H1 (cell line): ENCODE results near the gene ATP9B. TPM values are rescaled to one million over a fixed set of nuclear protein-coding genes. Genes with fewer than 3 reads are reported as not detected.

Experiments
- CTCF ChIA-PET: fragments of 300-600 bp; sonication (Branson Sonifier 250); formaldehyde crosslinking; loops from one replicate; lab custom pipeline; 2021; ENCODE audit not compliant: partially characterized antibody; lab: Charles Lee
- POLR2A ChIA-PET: fragments of 300-600 bp; sonication (Branson Sonifier 250); formaldehyde crosslinking; loops from one replicate; lab custom pipeline; 2021; ENCODE audit warnings: inconsistent platforms; ENCODE audit not compliant: partially characterized antibody; lab: Charles Lee
- DNase-seq, 2 experiments: peaks; one replicate each; pipeline versions ENCODE4 v3.0.0 to v3.0.0-alpha.2; 2010 to 2022; ENCODE audit warnings: low spot score in 2 of 2, low read depth in 1 of 2, mixed read lengths in 1 of 2
- FAIRE-seq: peaks from 2 replicates; lab custom pipeline; 2011; peaks lifted over from hg19 to GRCh38; lab: Jason Lieb, UNC
- H2AFZ ChIP-seq: 2 replicates; pipeline ENCODE4 v1.8.1; 2012; ENCODE audit warnings: low read length, inconsistent platforms
- H2AK5ac ChIP-seq: 2 replicates; pipeline ENCODE4 v1.6.1; 2013; ENCODE audit warnings: low read depth, low read length
- H2BK120ac ChIP-seq: replicated peaks from 2 replicates; pipeline ENCODE3; 2013; ENCODE audit warnings: low read depth, low read length, inconsistent platforms
- H2BK12ac ChIP-seq: 2 replicates; pipeline ENCODE4 v1.6.1; 2013; ENCODE audit warnings: low read depth, low read length
- H2BK15ac ChIP-seq: 2 replicates; pipeline ENCODE4 v1.6.1; 2013; ENCODE audit warnings: low read length
- H2BK20ac ChIP-seq: 2 replicates; pipeline ENCODE4 v1.6.1; 2013; ENCODE audit warnings: low read length
- H2BK5ac ChIP-seq: 2 replicates; pipeline ENCODE4 v1.6.1; 2013; ENCODE audit warnings: low read depth, low read length
- H3K14ac ChIP-seq: 2 replicates; pipeline ENCODE4 v1.6.1; 2013; ENCODE audit warnings: inconsistent platforms; ENCODE audit not compliant: insufficient read length
- H3K18ac ChIP-seq: 2 replicates; pipeline ENCODE4 v1.6.1; 2013; ENCODE audit warnings: low read length; ENCODE audit errors: extremely low read depth
- H3K23ac ChIP-seq: 2 replicates; pipeline ENCODE4 v1.6.1; 2013; ENCODE audit warnings: inconsistent platforms; ENCODE audit not compliant: insufficient read length
- H3K23me2 ChIP-seq: 2 replicates; pipeline ENCODE4 v1.6.1; 2013; ENCODE audit warnings: low read depth, low read length
- H3K27ac ChIP-seq: 2 replicates; pipeline ENCODE4 v1.6.1; 2011; ENCODE audit warnings: low read depth, low read length, inconsistent platforms
- H3K27me3 ChIP-seq, 4 experiments: replicated peaks in 1 of 4; 1 replicate in 1 of 4; 2 replicates in 3 of 4; pipeline versions ENCODE4 v1.6.1 to v1.8.1; 2011 to 2013; ENCODE audit warnings: low read length in 3 of 4, mild to moderate bottlenecking in 3 of 4, inconsistent platforms in 2 of 4, mixed read lengths in 2 of 4, moderate library complexity in 1 of 4; ENCODE audit not compliant: control insufficient read depth in 3 of 4, insufficient read depth in 3 of 4; ENCODE audit errors: extremely low read depth in 1 of 4
- H3K36me3 ChIP-seq, 4 experiments: 2 replicates each; pipeline versions ENCODE4 v1.6.1 to v1.8.1; 2011 to 2013; ENCODE audit warnings: mild to moderate bottlenecking in 4 of 4, low read length in 3 of 4, moderate library complexity in 2 of 4, control low read depth in 1 of 4, inconsistent platforms in 1 of 4; ENCODE audit not compliant: insufficient read depth in 4 of 4, control insufficient read depth in 2 of 4
- H3K4ac ChIP-seq: replicated peaks from 2 replicates; pipeline ENCODE3; 2013; ENCODE audit warnings: low read length, low read depth, mixed read lengths, inconsistent platforms; ENCODE audit not compliant: insufficient read length
- H3K4me1 ChIP-seq, 4 experiments: replicated peaks in 1 of 4; 1 replicate in 1 of 4; 2 replicates in 3 of 4; pipeline versions ENCODE4 v1.6.1 to v1.8.1; 2011 to 2013; ENCODE audit warnings: low read length in 3 of 4, inconsistent platforms in 2 of 4, mixed read lengths in 1 of 4; ENCODE audit not compliant: insufficient read depth in 4 of 4, control insufficient read depth in 3 of 4
- H3K4me2 ChIP-seq, 2 experiments: 2 replicates each; pipeline versions ENCODE4 v1.6.1 to v1.8.1; 2011 to 2013; ENCODE audit warnings: low read depth in 2 of 2, low read length in 2 of 2, control low read depth in 1 of 2, inconsistent platforms in 1 of 2, mild to moderate bottlenecking in 1 of 2; ENCODE audit not compliant: insufficient read depth in 1 of 2
- H3K4me3 ChIP-seq, 4 experiments: fragments of 200-600, 300-600 bp in 1 of 4; sonication (generic), shearing (Covaris generic), sonication (Bioruptor Twin) in 1 of 4; 2 replicates each; pipeline versions ENCODE4 v1.5.1 to v1.8.1; 2011 to 2016; ENCODE audit warnings: low read length in 4 of 4, low read depth in 3 of 4, control low read depth in 2 of 4, inconsistent platforms in 2 of 4, mild to moderate bottlenecking in 2 of 4, mixed read lengths in 1 of 4, moderate library complexity in 1 of 4; ENCODE audit not compliant: insufficient read depth in 2 of 4; ENCODE audit errors: extremely low read depth in 1 of 4
- H3K56ac ChIP-seq: replicated peaks from 2 replicates; pipeline ENCODE3; 2013; ENCODE audit warnings: low read depth, mild to moderate bottlenecking, mixed read lengths, low read length, inconsistent platforms; ENCODE audit not compliant: insufficient read length
- H3K79me1 ChIP-seq: 2 replicates; pipeline ENCODE4 v1.6.1; 2013; ENCODE audit warnings: low read depth, low read length, control low read depth
- H3K79me2 ChIP-seq, 2 experiments: 2 replicates each; pipeline versions ENCODE4 v1.6.1 to v1.8.1; 2012 to 2013; ENCODE audit warnings: low read length in 2 of 2, mild to moderate bottlenecking in 2 of 2, inconsistent platforms in 1 of 2; ENCODE audit not compliant: insufficient read depth in 2 of 2, control insufficient read depth in 1 of 2
- H3K9ac ChIP-seq, 4 experiments: replicated peaks in 1 of 4; 1 replicate in 1 of 4; 2 replicates in 3 of 4; pipeline versions ENCODE4 v1.6.1 to v1.8.1; 2011 to 2013; ENCODE audit warnings: low read depth in 3 of 4, low read length in 3 of 4, control low read depth in 2 of 4, mild to moderate bottlenecking in 2 of 4, moderate library complexity in 2 of 4, inconsistent platforms in 1 of 4; ENCODE audit errors: extremely low read depth in 1 of 4
- H3K9me3 ChIP-seq, 2 experiments: 2 replicates each; pipeline versions ENCODE4 v1.6.1 to v1.8.1; 2012 to 2013; ENCODE audit warnings: mild to moderate bottlenecking in 2 of 2, moderate library complexity in 2 of 2, control low read depth in 1 of 2, inconsistent platforms in 1 of 2, low read depth in 1 of 2, low read length in 1 of 2, mixed read lengths in 1 of 2; ENCODE audit not compliant: insufficient read depth in 2 of 2
- H4K20me1 ChIP-seq, 2 experiments: replicated peaks in 1 of 2; 2 replicates each; pipeline versions ENCODE3 to v1.8.1; 2011 to 2013; ENCODE audit warnings: inconsistent platforms in 2 of 2, low read length in 2 of 2, mild to moderate bottlenecking in 1 of 2; ENCODE audit not compliant: insufficient read depth in 2 of 2, control insufficient read depth in 1 of 2
- H4K5ac ChIP-seq: 2 replicates; pipeline ENCODE4 v1.6.1; 2013; ENCODE audit warnings: low read length, low read depth, mixed read lengths, inconsistent platforms; ENCODE audit not compliant: insufficient read length
- H4K8ac ChIP-seq: 2 replicates; pipeline ENCODE4 v1.8.0; 2013; ENCODE audit warnings: mild to moderate bottlenecking, moderate library complexity, low read length, inconsistent platforms; ENCODE audit not compliant: insufficient read depth; ENCODE audit errors: extremely low read depth
- H4K91ac ChIP-seq: replicated peaks from 2 replicates; pipeline ENCODE3; 2013; ENCODE audit warnings: low read length, mixed read lengths, inconsistent platforms; ENCODE audit not compliant: insufficient read length
- EZH2 ChIP-seq: fragments of 200-600 bp; sonication (generic); IDR thresholded peaks from 2 replicates; pipeline ENCODE4 v1.7.1; 2012; ENCODE audit warnings: low read depth, mild to moderate bottlenecking, moderate library complexity, low read length, inconsistent platforms; ENCODE audit not compliant: severe bottlenecking
- PHF8 ChIP-seq: fragments of 200-600 bp; sonication (generic); conservative IDR thresholded peaks from 2 replicates; pipeline ENCODE4 v1.7.1; 2012; ENCODE audit warnings: low read depth, mild to moderate bottlenecking, inconsistent platforms, low read length, moderate library complexity
- USF2 ChIP-seq: IDR thresholded peaks from 2 replicates; pipeline ENCODE4 v1.6.1; 2011; ENCODE audit warnings: low read length, improper control_type of control experiment
- WGBS, 2 experiments: shearing (Covaris generic) in 1 of 2; methylation state at CpG; one replicate each; pipeline versions ENCODE4 v1.1.6 to v1.1.7; 2013 to 2015; ENCODE audit warnings: low lambda C conversion rate in 2 of 2, mixed read lengths in 2 of 2, inconsistent platforms in 1 of 2, low coverage in 1 of 2, missing lambda C conversion rate in 1 of 2; ENCODE audit not compliant: insufficient replicate concordance in 2 of 2, insufficient coverage in 1 of 2, insufficient read length in 1 of 2; ENCODE audit errors: extremely low coverage in 1 of 2, missing lambda C conversion rate in 1 of 2; 5-methylcytosine and 5-hydroxymethylcytosine counted together
- polyA plus RNA-seq, 7 experiments: library from polyadenylated mRNA; depleted of rRNA in 3 of 7; stranded (reverse) in 5 of 7; unstranded in 2 of 7; fragments of >200 nt in 5 of 7; fragments of 200-250 nt in 2 of 7; gene quantifications; 1 replicate in 5 of 7; 2 replicates in 1 of 7; 4 replicates in 1 of 7; pipeline versions ENCODE4 v1.2.1 to v1.2.3, GENCODE V29; 2011 to 2013; ENCODE audit warnings: missing spikeins in 2 of 7, mixed read lengths in 2 of 7
- total RNA-seq: library from RNA; stranded (reverse); fragmentation: NEBNext Ultra II Directional; extraction: Animal tissue kit (Norgen Biotek cat#: 25700); gene quantifications from 2 replicates; pipeline ENCODE4 v1.2.1, GENCODE V29; 2021

Gene ATP9B
- total and polyA plus RNA-seq, 2 of the 8 experiments (the other 6 are each of a cell fraction or from before 2014, with no cell fraction given), result 15.1 to 21.7 TPM

GRCh38 chr18:79410171-79410641, 341.0 kb downstream of the ATP9B start:
- ChIA-PET POLR2A (no interaction called here), CTCF (interaction anchor here (0.9 kb wide), 1 partner anchor 31 kb away, joined by 3 read pairs; no protein-coding TSS in a partner anchor)
- Histone ChIP-seq H4K5ac (no peak overlapping the region), H3K4me1 (peaks cover 0 to 4% (median 0%) of the 10 kb centered on the region in 4 experiments; a peak in 2 of 7 replicates), H3K56ac (no peak overlapping the region), H2BK12ac (no peak overlapping the region), H3K27me3 (peaks cover 0 to 2% (median 0%) of the 10 kb centered on the region in 4 experiments; a peak in 3 of 7 replicates), H3K79me2 (no peaks in the 10 kb centered on the region), H3K4me2 (no peak overlapping the region), H3K4me3 (no peak overlapping the region), H3K27ac (no peak overlapping the region), H2BK20ac (no peak overlapping the region), H3K4ac (no peak overlapping the region), H2BK15ac (no peak overlapping the region), H4K20me1 (peaks cover 0 to 5% of the 10 kb centered on the region in 2 experiments), H4K8ac (no peak overlapping the region), H3K18ac (no peak overlapping the region), H3K23me2 (peaks cover 10% of the 10 kb centered on the region; the same call in 1 of the 2 replicates), H3K9ac (no peak overlapping the region), H2AFZ (no peak overlapping the region), H3K14ac (no peak overlapping the region), H3K23ac (no peak overlapping the region), H3K36me3 (peaks cover 0 to 5% (median 0%) of the 10 kb centered on the region in 4 experiments; a peak in 1 of 8 replicates), H3K79me1 (0 out of 2 replicates have a peak, but pooled peaks cover 2% of the 10 kb centered on the region), H4K91ac (no peak overlapping the region), H3K9me3 (no peaks in the 10 kb centered on the region; a peak in 1 of 4 replicates), H2BK5ac (no peak overlapping the region), H2AK5ac (no peak overlapping the region), H2BK120ac (no peak overlapping the region)
- WGBS, 2 experiments, result 98% methylated on average over 19 of the region's 30 CpGs; no CpG with 5 or more reads in 1 of the 2 experiments
- DNase-seq (no peak), FAIRE-seq (no peak)
- no peak for TF ChIP-seq EZH2
- no peak for TF ChIP-seq USF2
- no peak for TF ChIP-seq PHF8
